Stomach (tissue), 9 donors: ENCODE data around the gene ERBB4. TPM values are rescaled to one million over a fixed set of nuclear protein-coding genes. Genes with fewer than 3 reads are reported as not detected.

Experiments used
- DNase-seq, 2 donors: peaks; one replicate each; pipeline versions ENCODE4 v3.0.0 to v3.0.0-alpha.2; 2013 to 2019
- H3K27ac ChIP-seq, 5 donors: fragments of 200-600 bp in 4 of 5; sonication (generic) in 4 of 5; one replicate each; pipeline ENCODE4 v1.5.1; 2013 to 2019; ENCODE audit warnings: mild to moderate bottlenecking in 1 of 5, moderate library complexity in 1 of 5
- H3K27me3 ChIP-seq, 3 donors: fragments of 200-600 bp; sonication (generic); one replicate each; pipeline ENCODE4 v1.5.1; 2017 to 2019; ENCODE audit warnings: mixed run types in 1 of 3
- H3K36me3 ChIP-seq, 4 donors: fragments of 200-600 bp; sonication (generic); 1 replicate in 3 of 4; 2 replicates in 1 of 4; pipeline ENCODE4 v1.5.1; 2016 to 2019
- H3K4me1 ChIP-seq, 4 donors: fragments of 200-600 bp; sonication (generic); one replicate each; pipeline ENCODE4 v1.5.1; 2016 to 2019
- H3K4me3 ChIP-seq, 4 donors: fragments of 200-600 bp; sonication (generic) in 3 of 4; one replicate each; pipeline ENCODE4 v1.5.1; 2016 to 2019; ENCODE audit warnings: mild to moderate bottlenecking in 1 of 4
- H3K9me3 ChIP-seq, 4 donors: fragments of 200-600 bp; sonication (generic); one replicate each; pipeline ENCODE4 v1.5.1; 2016 to 2019
- CTCF ChIP-seq, 7 experiments: fragments of 450-650 bp in 4 of 7; fragments of 200-600 bp in 3 of 7; sonication (generic) in 3 of 7; IDR thresholded peaks; one replicate each; pipeline ENCODE4 v1.5.1; 2016 to 2019; ENCODE audit warnings: antibody characterized with exemption in 7 of 7, control low read depth in 2 of 7, mild to moderate bottlenecking in 1 of 7
- EP300 ChIP-seq: sonication (generic); formaldehyde crosslinking; IDR thresholded peaks from one replicate; pipeline ENCODE4 v1.6.1; 2017; ENCODE audit warnings: antibody characterized with exemption
- POLR2A ChIP-seq, 4 donors: fragments of 450-650 bp; IDR thresholded peaks; one replicate each; pipeline ENCODE4 v1.6.1; 2016; ENCODE audit warnings: antibody characterized with exemption in 4 of 4, control low read depth in 2 of 4, mild to moderate bottlenecking in 1 of 4, moderate library complexity in 1 of 4
- POLR2AphosphoS5 ChIP-seq, 3 donors: sonication (generic); formaldehyde crosslinking; IDR thresholded peaks; one replicate each; pipeline ENCODE4 v1.6.1; 2016; ENCODE audit warnings: antibody characterized with exemption in 3 of 3
- WGBS, 5 donors: extraction: QIAGEN DNeasy Blood & Tissue Kit in 3 of 5; methylation state at CpG; one replicate each; pipeline versions ENCODE4 v1.1.5 to v1.1.7; 2013 to 2018; 5-methylcytosine and 5-hydroxymethylcytosine counted together
- intact Hi-C: fragments of 100-400 bp; cut with DNase I; formaldehyde crosslinking; loops from one replicate; pipeline ENCODE4 v1.15.1; 2023; ENCODE audit warnings: low total_unique reads
- polyA plus RNA-seq, 3 donors: library from polyadenylated mRNA; stranded (reverse); fragments of 200-250 nt; gene quantifications; one replicate each; pipeline ENCODE4 v1.2.3, GENCODE V29; 2013
- total RNA-seq, 5 donors: library from RNA; depleted of rRNA; stranded (reverse); fragments of >200 nt; gene quantifications; one replicate each; pipeline versions ENCODE4 v1.1.0 to v1.2.3, GENCODE V29; 2014 to 2016
- donor health status: healthy with polysubstance abuse.
- donor health status: Bipolar disorder and iron deficiency.
- donor health status: healthy.

Gene ERBB4
- total and polyA plus RNA-seq, 8 donors, result 0.12 to 2.5 (median 0.45) TPM; not detected in 1

DNA sequence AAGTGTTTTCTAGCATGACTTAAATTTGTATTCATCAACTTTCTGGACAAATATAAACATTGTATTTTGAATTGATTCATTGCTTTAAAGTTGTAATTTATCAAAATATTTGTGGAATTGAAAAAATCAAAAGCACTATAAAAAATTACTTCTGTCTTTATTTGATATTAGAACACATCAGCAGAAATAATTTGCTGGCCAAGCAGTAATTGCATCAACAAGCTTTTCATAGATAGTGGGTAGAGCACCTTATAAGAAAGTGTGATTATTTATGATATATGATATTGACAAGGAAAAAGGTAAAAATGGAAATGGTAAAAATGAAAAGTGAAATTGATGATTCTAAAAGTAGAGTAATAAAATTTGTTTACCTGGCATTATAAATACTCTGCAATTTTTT lies 1121.1 kb downstream of the ERBB4 start:
- no peak for TF ChIP-seq EP300
- TF ChIP-seq POLR2A (IDR thresholded peaks at IDR 0.05), result no peak
- TF ChIP-seq CTCF (IDR thresholded peaks at IDR 0.05), result no peak
- TF ChIP-seq POLR2AphosphoS5 (IDR thresholded peaks at IDR 0.05), result no peak
- Histone ChIP-seq H3K9me3 (no peaks in the 10 kb centered on the region), H3K4me3 (no peak overlapping the region), H3K36me3 (no peaks in the 10 kb centered on the region), H3K27me3 (no peaks in the 10 kb centered on the region), H3K27ac (no peak overlapping the region), H3K4me1 (peaks cover 0 to 3% (median 0%) of the 10 kb centered on the region in 4 donors)
- intact Hi-C loops, result no loop called here
- no peak for DNase-seq

GRCh38 chr2:211416373-211416772 lies 1122.2 kb downstream of the ERBB4 start:
- TF ChIP-seq CTCF (IDR thresholded peaks at IDR 0.05), result no peak
- TF ChIP-seq EP300, result no peak
- no peak for TF ChIP-seq POLR2AphosphoS5 (IDR thresholded peaks at IDR 0.05)
- TF ChIP-seq POLR2A (IDR thresholded peaks at IDR 0.05), result no peak
- Histone ChIP-seq H3K27me3 (no peaks in the 10 kb centered on the region), H3K9me3 (no peaks in the 10 kb centered on the region), H3K27ac (no peak overlapping the region), H3K4me1 (no peaks in the 10 kb centered on the region), H3K4me3 (no peak overlapping the region), H3K36me3 (no peaks in the 10 kb centered on the region)
- no peak for DNase-seq
- intact Hi-C loops, result no loop called here
- 67 to 84% (median 69%) methylated on average over 2 of the region's 2 CpGs for WGBS, 5 donors

- intact Hi-C loops, result no loop called here
Observed at GRCh38 chr2:211413746-211414145, 1124.9 kb downstream of the ERBB4 start.

GRCh38 chr2:211408483-211408891 lies 1130.1 kb downstream of the ERBB4 start:
- Histone ChIP-seq H3K4me1 (no peaks in the 10 kb centered on the region), H3K4me3 (no peak overlapping the region), H3K27me3 (no peaks in the 10 kb centered on the region), H3K9me3 (no peaks in the 10 kb centered on the region), H3K27ac (no peak overlapping the region), H3K36me3 (no peaks in the 10 kb centered on the region)
- intact Hi-C loops, result no loop called here
- DNase-seq, result peak in 1 of 2 donors; percentile 11
- TF ChIP-seq POLR2AphosphoS5 (IDR thresholded peaks at IDR 0.05) (peak in 2 of 3 donors; percentile 12 to 39), CTCF (IDR thresholded peaks at IDR 0.05) (no peak)
- WGBS, 5 donors, result 15 to 27% (median 26%) methylated on average over 4 of the region's 4 CpGs

More at GRCh38 chr2:211413746-211414145, 1124.9 kb downstream of the ERBB4 start:
- TF ChIP-seq CTCF (IDR thresholded peaks at IDR 0.05), result no peak
- no peak for TF ChIP-seq EP300
- no peak for TF ChIP-seq POLR2A (IDR thresholded peaks at IDR 0.05)
- no peak for TF ChIP-seq POLR2AphosphoS5 (IDR thresholded peaks at IDR 0.05)
- Histone ChIP-seq H3K36me3 (no peaks in the 10 kb centered on the region), H3K9me3 (no peaks in the 10 kb centered on the region), H3K4me3 (no peak overlapping the region), H3K27ac (no peak overlapping the region), H3K27me3 (no peaks in the 10 kb centered on the region), H3K4me1 (no peaks in the 10 kb centered on the region)
- no peak for DNase-seq
- WGBS, 5 donors, result 76 to 83% (median 80%) methylated on average over 7 of the region's 7 CpGs
